ENCODE data around the gene DALRD3. TPM values are rescaled to one million over a fixed set of nuclear protein-coding genes. Genes with fewer than 3 reads are reported as not detected.

The DALRD3 gene
- total RNA-seq, 2 donors from 2014 or later = 24.8 to 29.8 TPM

- Mint-ChIP-seq H3K4me1 (ENCODE audit: low read depth) (no peaks in the 10 kb centered on the region), H3K9me3 (no peaks in the 10 kb centered on the region), H3K36me3 (ENCODE audit: insufficient read depth in 2 of 2) (peaks cover 3 to 48% of the 10 kb centered on the region in 2 donors), H3K4me3 (no peak overlapping the region), H3K27me3 (ENCODE audit: low read depth) (no peaks in the 10 kb centered on the region), H3K27ac (no peak overlapping the region)
- DNase-seq (no peak), ATAC-seq (replicated peaks in 1 of 2) (no peak)
Measured at GRCh38 chr3:48974076-48974864, 44.1 kb downstream of the DALRD3 start.

GRCh38 chr3:48970586-48970985 lies 47.8 kb downstream of the DALRD3 start:
- Mint-ChIP-seq H3K27ac (no peak overlapping the region), H3K36me3 (ENCODE audit: insufficient read depth in 2 of 2) (peaks cover 2 to 37% of the 10 kb centered on the region in 2 donors), H3K9me3 (no peaks in the 10 kb centered on the region), H3K4me3 (no peak overlapping the region), H3K27me3 (ENCODE audit: low read depth) (no peaks in the 10 kb centered on the region), H3K4me1 (ENCODE audit: low read depth) (peaks cover 13% of the 10 kb centered on the region)
- ATAC-seq (replicated peaks in 1 of 2) (no peak), DNase-seq (no peak)

DNA sequence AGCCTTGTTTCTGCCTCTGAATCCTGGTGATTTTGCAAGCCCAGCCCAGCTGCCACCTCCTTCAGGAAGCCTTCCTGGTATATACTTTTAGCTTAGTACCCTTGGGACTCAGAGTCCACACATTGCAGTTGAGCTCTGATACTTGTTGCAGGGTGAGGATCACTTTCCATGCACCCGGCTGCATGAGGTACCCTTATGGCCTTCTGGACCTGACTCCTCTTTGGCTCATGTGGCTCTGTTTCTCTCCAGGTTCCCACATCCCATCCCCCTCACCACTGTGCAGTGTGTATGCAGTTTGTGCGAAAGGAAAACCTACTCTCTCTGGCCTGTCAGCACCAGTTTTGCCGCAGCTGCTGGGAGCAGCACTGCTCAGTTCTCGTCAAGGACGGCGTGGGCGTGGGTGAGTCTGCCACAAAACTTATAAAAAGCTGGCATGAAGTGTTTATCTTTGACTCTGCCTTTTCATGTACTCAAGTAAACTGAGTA lies 51.5 kb downstream of the DALRD3 start:
- peak overlapping the region in 1 of 2 donors; percentile 43 for H3K4me3 Mint-ChIP-seq
- DNase-seq (peak; percentile 12 to 52), ATAC-seq (replicated peaks in 1 of 2) (peak in 1 of 2 donors; percentile 74)
- H3K4me1 Mint-ChIP-seq (ENCODE audit: low read depth) = peaks cover 15% of the 10 kb centered on the region
- H3K36me3 Mint-ChIP-seq (ENCODE audit: insufficient read depth in 2 of 2) = peaks cover 2 to 37% of the 10 kb centered on the region in 2 donors
- H3K27ac Mint-ChIP-seq = no peak overlapping the region
- H3K27me3 Mint-ChIP-seq (ENCODE audit: low read depth) = no peaks in the 10 kb centered on the region
- H3K9me3 Mint-ChIP-seq = no peaks in the 10 kb centered on the region

DNA sequence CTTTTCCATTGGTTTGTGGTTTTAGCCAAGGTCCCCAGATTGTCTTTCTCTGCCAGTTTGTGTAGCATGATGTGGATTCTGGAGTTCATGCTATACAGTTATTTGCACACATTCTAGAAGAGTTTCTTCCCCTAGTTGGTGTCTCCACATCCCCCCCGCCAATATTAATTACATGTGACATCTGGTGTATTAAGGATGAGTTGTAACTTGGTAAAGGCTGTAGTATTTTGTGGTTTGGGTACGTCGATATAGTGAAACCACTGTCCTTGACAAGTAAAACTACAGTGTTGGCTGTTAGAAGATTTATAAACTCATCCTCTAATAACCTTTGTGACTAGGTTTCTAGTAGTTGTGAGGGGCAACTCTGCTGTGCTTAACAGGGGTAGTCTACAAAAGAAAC lies 52.0 kb downstream of the DALRD3 start:
- Mint-ChIP-seq H3K4me1 (ENCODE audit: low read depth) (peaks cover 15% of the 10 kb centered on the region), H3K36me3 (ENCODE audit: insufficient read depth in 2 of 2) (peaks cover 2 to 34% of the 10 kb centered on the region in 2 donors), H3K27ac (no peak overlapping the region), H3K27me3 (ENCODE audit: low read depth) (no peaks in the 10 kb centered on the region), H3K9me3 (no peaks in the 10 kb centered on the region), H3K4me3 (peak overlapping the region in 1 of 2 donors; percentile 43)
- ATAC-seq (replicated peaks in 1 of 2) (peak in 1 of 2 donors; percentile 15), DNase-seq (no peak)

Other genes with a start within 250 kb of the DALRD3 start
- 10 to 100 TPM; 23.0 to 35.7 TPM for gene PRKAR2A, start 170.7 kb downstream of the DALRD3 start, total RNA-seq
- 10 to 100 TPM; 23.6 to 29.3 TPM for gene SLC25A20, start 119.7 kb downstream of the DALRD3 start, total RNA-seq
- gene ARIH2, start 99.7 kb downstream of the DALRD3 start, total RNA-seq = 100 to 1,000 TPM; 174 to 183 TPM
- 10 to 100 TPM; 42.0 to 45.7 TPM for gene P4HTM, start 28.3 kb downstream of the DALRD3 start, total RNA-seq
- gene WDR6, start 11.2 kb downstream of the DALRD3 start, total RNA-seq = 100 to 1,000 TPM; 145 to 159 TPM
- gene NDUFAF3, start 3.5 kb upstream of the DALRD3 start, total RNA-seq = 10 to 100 TPM; 31.9 to 35.1 TPM
- gene IMPDH2, start 10.8 kb upstream of the DALRD3 start, total RNA-seq = 100 to 1,000 TPM; 490 to 562 TPM
- 100 to 1,000 TPM; 120 to 123 TPM for gene QRICH1, start 75.5 kb upstream of the DALRD3 start, total RNA-seq
- gene QARS1, start 86.2 kb upstream of the DALRD3 start, total RNA-seq = 100 to 1,000 TPM; 340 to 371 TPM
- 10 to 100 TPM; 65.5 to 92.2 TPM for gene USP19, start 102.2 kb upstream of the DALRD3 start, total RNA-seq
- 1 to 10 TPM in 1 of 2 donors, under 1 TPM in 1; 0.39 to 1.7 TPM for gene LAMB2, start 114.5 kb upstream of the DALRD3 start, total RNA-seq
- gene CCDC71, start 147.8 kb upstream of the DALRD3 start, total RNA-seq = 10 to 100 TPM; 15.7 to 16.8 TPM
- 1 to 10 TPM; 3.0 to 5.4 TPM for gene KLHDC8B, start 153.0 kb upstream of the DALRD3 start, total RNA-seq